ENCODE data around the gene PSAT1. TPM values are rescaled to one million over a fixed set of nuclear protein-coding genes. Genes with fewer than 3 reads are reported as not detected.

Gene PSAT1
- total and polyA plus RNA-seq, 3 donors from 2014 or later = 29.6 to 44.8 (median 39.9) TPM

GRCh38 chr9:78356634-78357033 is 59.7 kb downstream of the PSAT1 start:
- H3K27ac ChIP-seq = no peak overlapping the region
- DNase-seq = no peak
- TF ChIP-seq, protein P1, sequence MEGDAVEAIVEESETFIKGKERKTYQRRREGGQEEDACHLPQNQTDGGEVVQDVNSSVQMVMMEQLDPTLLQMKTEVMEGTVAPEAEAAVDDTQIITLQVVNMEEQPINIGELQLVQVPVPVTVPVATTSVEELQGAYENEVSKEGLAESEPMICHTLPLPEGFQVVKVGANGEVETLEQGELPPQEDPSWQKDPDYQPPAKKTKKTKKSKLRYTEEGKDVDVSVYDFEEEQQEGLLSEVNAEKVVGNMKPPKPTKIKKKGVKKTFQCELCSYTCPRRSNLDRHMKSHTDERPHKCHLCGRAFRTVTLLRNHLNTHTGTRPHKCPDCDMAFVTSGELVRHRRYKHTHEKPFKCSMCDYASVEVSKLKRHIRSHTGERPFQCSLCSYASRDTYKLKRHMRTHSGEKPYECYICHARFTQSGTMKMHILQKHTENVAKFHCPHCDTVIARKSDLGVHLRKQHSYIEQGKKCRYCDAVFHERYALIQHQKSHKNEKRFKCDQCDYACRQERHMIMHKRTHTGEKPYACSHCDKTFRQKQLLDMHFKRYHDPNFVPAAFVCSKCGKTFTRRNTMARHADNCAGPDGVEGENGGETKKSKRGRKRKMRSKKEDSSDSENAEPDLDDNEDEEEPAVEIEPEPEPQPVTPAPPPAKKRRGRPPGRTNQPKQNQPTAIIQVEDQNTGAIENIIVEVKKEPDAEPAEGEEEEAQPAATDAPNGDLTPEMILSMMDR (IDR thresholded peaks at IDR 0.05) = no peak
- H3K36me3 ChIP-seq (ENCODE audit: low read depth, missing control alignments) = no peaks in the 10 kb centered on the region
- no peaks in the 10 kb centered on the region for H3K9me3 ChIP-seq
- intact Hi-C loops (cut with DNase I; ENCODE audit: low total_unique reads) = no loop called here
- H3K27me3 ChIP-seq = no peaks in the 10 kb centered on the region
- 54 to 79% methylated on average over 4 of the region's 4 CpGs for WGBS, 2 donors
- no peaks in the 10 kb centered on the region for H3K4me1 ChIP-seq
- no peak overlapping the region for H3K4me3 ChIP-seq

- no peaks in the 10 kb centered on the region for H3K9me3 ChIP-seq
- DNase-seq = peak; percentile 70
- H3K27ac ChIP-seq = no peak overlapping the region
- H3K4me3 ChIP-seq = peak overlapping the region; percentile 25 to 31
- H3K36me3 ChIP-seq (ENCODE audit: low read depth, missing control alignments) = no peaks in the 10 kb centered on the region
- 64 to 89% methylated on average over 5 to 23 of the region's 23 CpGs for WGBS, 2 donors
- no peaks in the 10 kb centered on the region for H3K4me1 ChIP-seq
- TF ChIP-seq, protein P1 (IDR thresholded peaks at IDR 0.05) = no peak
- no peak for TF ChIP-seq POLR2A (IDR thresholded peaks at IDR 0.05)
- H3K27me3 ChIP-seq = no peaks in the 10 kb centered on the region
- intact Hi-C loops (cut with DNase I; ENCODE audit: low total_unique reads) = no loop called here
Observed at GRCh38 chr9:78357165-78357873, 60.4 kb downstream of the PSAT1 start.

GRCh38 chr9:78358329-78359051 is 61.6 kb downstream of the PSAT1 start:
- H3K27ac ChIP-seq = no peak overlapping the region

GRCh38 chr9:78363221-78363620 is 66.3 kb downstream of the PSAT1 start:
- no peak for DNase-seq
- 51 to 54% methylated on average over 3 of the region's 3 CpGs for WGBS, 2 donors
- intact Hi-C loops (cut with DNase I; ENCODE audit: low total_unique reads) = no loop called here

More at GRCh38 chr9:78358329-78359051, 61.6 kb downstream of the PSAT1 start:
- Histone ChIP-seq H3K36me3 (ENCODE audit: low read depth, missing control alignments) (no peaks in the 10 kb centered on the region), H3K4me1 (no peaks in the 10 kb centered on the region), H3K27me3 (no peaks in the 10 kb centered on the region), H3K4me3 (peak overlapping the region; percentile 25 to 31), H3K9me3 (no peaks in the 10 kb centered on the region)
- WGBS, 2 donors = 69 to 85% methylated on average over 7 to 14 of the region's 17 CpGs
- no peak for DNase-seq
- TF ChIP-seq POLR2A (IDR thresholded peaks at IDR 0.05) = no peak
- TF ChIP-seq, protein P1 (IDR thresholded peaks at IDR 0.05) = no peak
- intact Hi-C loops (cut with DNase I; ENCODE audit: low total_unique reads) = no loop called here

More at GRCh38 chr9:78363221-78363620, 66.3 kb downstream of the PSAT1 start:
- no peaks in the 10 kb centered on the region for H3K9me3 ChIP-seq
- H3K4me1 ChIP-seq = no peaks in the 10 kb centered on the region
- H3K4me3 ChIP-seq = no peak overlapping the region
- H3K36me3 ChIP-seq (ENCODE audit: low read depth, missing control alignments) = no peaks in the 10 kb centered on the region
- H3K27me3 ChIP-seq = no peaks in the 10 kb centered on the region
- TF ChIP-seq, protein P1 (IDR thresholded peaks at IDR 0.05) = no peak
- no peak for TF ChIP-seq POLR2A (IDR thresholded peaks at IDR 0.05)
- peak overlapping the region in 1 of 2 donors; percentile 19 for H3K27ac ChIP-seq

Data from testis (tissue), 3 donors.